ENCODE data around the gene CIT.

Gene CIT

GRCh38 chr12:119857041-119857591 lies 20.0 kb downstream of the CIT start:
- no peak for DNase-seq

- no peak for DNase-seq
Measured at GRCh38 chr12:119850330-119850729, 26.8 kb downstream of the CIT start.

- peak; percentile 96 for DNase-seq
Measured at GRCh38 chr12:119843100-119843499, 34.0 kb downstream of the CIT start.

- DNase-seq: no peak
Measured at GRCh38 chr12:119842380-119842779, 34.7 kb downstream of the CIT start.

GRCh38 chr12:119841433-119842210 lies 35.5 kb downstream of the CIT start:
- DNase-seq: no peak

- no peak for DNase-seq
Measured at GRCh38 chr12:119840582-119840981, 36.5 kb downstream of the CIT start.

- no peak for DNase-seq
Measured at GRCh38 chr12:119840168-119840567, 37.0 kb downstream of the CIT start.

GRCh38 chr12:119838826-119839600 lies 38.1 kb downstream of the CIT start:
- no peak for DNase-seq

- DNase-seq: no peak
Measured at GRCh38 chr12:119836781-119837180, 40.3 kb downstream of the CIT start.

- DNase-seq: no peak
Measured at GRCh38 chr12:119835068-119835467, 42.1 kb downstream of the CIT start.

GRCh38 chr12:119829439-119829838 lies 47.7 kb downstream of the CIT start:
- no peak for DNase-seq

GRCh38 chr12:119828300-119828699 lies 48.8 kb downstream of the CIT start:
- DNase-seq: no peak

GRCh38 chr12:119827760-119828159 lies 49.4 kb downstream of the CIT start:
- no peak for DNase-seq

- DNase-seq: no peak
Measured at GRCh38 chr12:119826661-119827445, 50.3 kb downstream of the CIT start.

GRCh38 chr12:119825262-119825661 lies 51.9 kb downstream of the CIT start:
- no peak for DNase-seq

GRCh38 chr12:119822046-119822445 lies 55.1 kb downstream of the CIT start:
- DNase-seq: no peak

GRCh38 chr12:119819322-119819721 lies 57.8 kb downstream of the CIT start:
- no peak for DNase-seq

- no peak for DNase-seq
Measured at GRCh38 chr12:119817546-119818343, 59.4 kb downstream of the CIT start.

- DNase-seq: no peak
Measured at GRCh38 chr12:119809023-119809422, 68.1 kb downstream of the CIT start.

- DNase-seq: no peak
Measured at GRCh38 chr12:119808441-119808840, 68.7 kb downstream of the CIT start.

GRCh38 chr12:119807380-119807779 lies 69.7 kb downstream of the CIT start:
- DNase-seq: peak; percentile 12

- no peak for DNase-seq
Measured at GRCh38 chr12:119804011-119804641, 73.0 kb downstream of the CIT start.

Data from DMS79 treated with DMSO at 0.1 percent for 48 hours (cell line).